H1 (cell line): ENCODE measurements around the gene TAMALIN. TPM values are rescaled to one million over a fixed set of nuclear protein-coding genes. Genes with fewer than 3 reads are reported as not detected.

Source experiments
- ASH2L ChIP-seq: fragments of 200-600, 300-600 bp; sonication (generic); IDR thresholded peaks from one replicate; pipeline ENCODE4 v1.7.1; 2017; ENCODE audit warnings: low read length
- BCL11A ChIP-seq, 2 experiments: IDR thresholded peaks; one replicate each; pipeline ENCODE4 v1.6.1; 2011; ENCODE audit warnings: low read depth in 2 of 2, low read length in 2 of 2, mild to moderate bottlenecking in 2 of 2
- BRCA1 ChIP-seq: IDR thresholded peaks from 2 replicates; pipeline ENCODE4 v1.6.1; 2012; ENCODE audit warnings: low read depth, low read length, improper control_type of control experiment
- CBX8 ChIP-seq: fragments of 300-800, 300-1000 bp; sonication (generic); IDR thresholded peaks from 2 replicates; pipeline ENCODE4 v1.7.1; 2016; ENCODE audit warnings: low read depth, low read length, borderline replicate concordance
- EZH2 ChIP-seq: fragments of 200-600 bp; sonication (generic); IDR thresholded peaks from 2 replicates; pipeline ENCODE4 v1.7.1; 2012; ENCODE audit warnings: low read depth, mild to moderate bottlenecking, moderate library complexity, low read length, inconsistent platforms; ENCODE audit not compliant: severe bottlenecking
- GABPA ChIP-seq: IDR thresholded peaks from 2 replicates; pipeline ENCODE4 v1.6.1; 2011; ENCODE audit warnings: mild to moderate bottlenecking, low read length, moderate library complexity, borderline replicate concordance; ENCODE audit not compliant: insufficient read depth
- GTF2F1 ChIP-seq: IDR thresholded peaks from 2 replicates; pipeline ENCODE4 v1.6.1; 2012; ENCODE audit warnings: low read depth, low read length, improper control_type of control experiment, borderline replicate concordance
- JUN ChIP-seq: IDR thresholded peaks from 2 replicates; pipeline ENCODE4 v1.6.1; 2011; ENCODE audit warnings: low read depth, mild to moderate bottlenecking, improper control_type of control experiment, low read length
- JUND ChIP-seq: IDR thresholded peaks from 2 replicates; pipeline ENCODE4 v1.6.1; 2011; ENCODE audit warnings: mild to moderate bottlenecking, improper control_type of control experiment, low read length
- RNF2 ChIP-seq: fragments of 200-900, 300-1000 bp; sonication (generic); IDR thresholded peaks from 2 replicates; pipeline ENCODE4 v1.7.1; 2016; ENCODE audit warnings: borderline replicate concordance, low read depth, mild to moderate bottlenecking, antibody characterized with exemption, low read length; ENCODE audit not compliant: poor library complexity, severe bottlenecking; ENCODE audit errors: missing control alignments
- SP2 ChIP-seq: IDR thresholded peaks from 2 replicates; pipeline ENCODE4 v1.6.1; 2012; ENCODE audit warnings: mild to moderate bottlenecking, low read length, inconsistent platforms
- TAF7 ChIP-seq: optimal IDR thresholded peaks from 2 replicates; pipeline ENCODE3; 2011; ENCODE audit warnings: low read depth, mild to moderate bottlenecking, inconsistent platforms, low read length, moderate library complexity, borderline replicate concordance
- TBP ChIP-seq: IDR thresholded peaks from 2 replicates; pipeline ENCODE4 v1.6.1; 2011; ENCODE audit warnings: low read depth, low read length, improper control_type of control experiment
- TCF12 ChIP-seq: IDR thresholded peaks from 2 replicates; pipeline ENCODE4 v1.6.1; 2011; ENCODE audit warnings: low read depth, mild to moderate bottlenecking, low read length
- TEAD4 ChIP-seq: IDR thresholded peaks from 2 replicates; pipeline ENCODE4 v1.6.1; 2012; ENCODE audit warnings: low read depth, low read length, inconsistent platforms, mixed read lengths
- YY1 ChIP-seq: IDR thresholded peaks from 2 replicates; pipeline ENCODE4 v1.6.1; 2011; ENCODE audit warnings: low read depth, mild to moderate bottlenecking, low read length
- polyA plus RNA-seq, 7 experiments: library from polyadenylated mRNA; depleted of rRNA in 3 of 7; stranded (reverse) in 5 of 7; unstranded in 2 of 7; fragments of >200 nt in 5 of 7; fragments of 200-250 nt in 2 of 7; gene quantifications; 1 replicate in 5 of 7; 2 replicates in 1 of 7; 4 replicates in 1 of 7; pipeline versions ENCODE4 v1.2.1 to v1.2.3, GENCODE V29; 2011 to 2013; ENCODE audit warnings: missing spikeins in 2 of 7, mixed read lengths in 2 of 7
- total RNA-seq: library from RNA; stranded (reverse); fragmentation: NEBNext Ultra II Directional; extraction: Animal tissue kit (Norgen Biotek cat#: 25700); gene quantifications from 2 replicates; pipeline ENCODE4 v1.2.1, GENCODE V29; 2021
- TF ChIP-seq, protein P1 (sequence below): IDR thresholded peaks from 2 replicates; pipeline ENCODE4 v1.6.1; 2012; ENCODE audit warnings: inconsistent platforms
- TF ChIP-seq, protein P2 (sequence below): IDR thresholded peaks from 2 replicates; pipeline ENCODE4 v1.6.1; 2012; ENCODE audit warnings: low read length, inconsistent platforms

Gene TAMALIN
- total and polyA plus RNA-seq, 2 of the 8 experiments (the other 6 are each of a cell fraction or from before 2014, with no cell fraction given): 2.6 to 4.9 TPM

DNA sequence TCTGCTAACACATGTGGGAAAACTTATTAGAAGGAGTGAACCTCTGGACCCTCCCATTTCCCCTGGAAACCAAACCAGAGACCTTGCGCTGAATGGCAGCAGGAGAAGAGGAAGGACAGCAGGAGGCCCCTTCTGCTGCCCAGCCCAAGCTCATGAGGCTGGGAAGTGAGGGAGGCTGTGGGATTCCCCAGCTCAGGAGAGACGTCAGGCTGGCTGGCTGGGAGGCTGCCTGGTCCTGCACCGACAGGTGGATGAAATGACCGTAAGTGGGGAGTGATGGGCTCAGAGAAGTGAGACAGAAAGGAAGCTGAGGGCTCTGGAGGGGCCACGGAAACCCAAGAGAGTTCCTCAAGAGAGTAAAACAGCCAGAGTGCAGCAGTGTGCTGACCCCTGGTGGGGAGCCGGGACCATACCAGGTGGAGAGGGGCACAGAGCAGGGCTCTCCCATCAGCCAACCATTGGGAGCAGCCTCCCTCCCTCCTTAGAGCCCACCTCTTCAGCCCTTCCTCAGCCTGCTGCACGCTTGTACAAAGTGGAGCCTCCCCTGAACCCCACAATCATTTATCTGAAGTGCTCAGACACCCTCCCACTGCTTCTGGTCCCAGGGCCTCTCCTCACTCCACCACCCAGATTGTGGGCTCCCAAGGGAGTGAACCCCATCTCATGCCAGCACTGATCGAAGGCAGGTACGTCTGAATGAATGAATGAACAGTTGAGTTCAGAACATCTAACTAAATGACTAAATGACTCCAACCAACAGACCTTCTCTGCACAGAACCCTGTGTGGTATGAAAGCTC is 14.0 kb downstream of the TAMALIN start (continued):
- TF ChIP-seq, protein P1, sequence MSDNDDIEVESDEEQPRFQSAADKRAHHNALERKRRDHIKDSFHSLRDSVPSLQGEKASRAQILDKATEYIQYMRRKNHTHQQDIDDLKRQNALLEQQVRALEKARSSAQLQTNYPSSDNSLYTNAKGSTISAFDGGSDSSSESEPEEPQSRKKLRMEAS: peak; percentile 45; the same call in 1 of the 2 replicates
- TF ChIP-seq BRCA1 (no peak), JUND (0 out of 2 replicates have a peak, but pooled peaks have one; percentile 43), RNF2 (no peak), ASH2L (peak; percentile 26), CBX8 (no peak), TAF7 (no peak), BCL11A (IDR thresholded peaks at IDR 0.05; ENCODE audit: low read depth in 2 of 2, low read length in 2 of 2) (no peak), JUN (no peak), GTF2F1 (no peak), TCF12 (0 out of 2 replicates have a peak, but pooled peaks have one; percentile 24), TBP (peak; percentile 42; the same call in 1 of the 2 replicates), EZH2 (no peak), SP2 (no peak), YY1 (no peak), GABPA (no peak), TEAD4 (no peak)
- TF ChIP-seq, protein P2, sequence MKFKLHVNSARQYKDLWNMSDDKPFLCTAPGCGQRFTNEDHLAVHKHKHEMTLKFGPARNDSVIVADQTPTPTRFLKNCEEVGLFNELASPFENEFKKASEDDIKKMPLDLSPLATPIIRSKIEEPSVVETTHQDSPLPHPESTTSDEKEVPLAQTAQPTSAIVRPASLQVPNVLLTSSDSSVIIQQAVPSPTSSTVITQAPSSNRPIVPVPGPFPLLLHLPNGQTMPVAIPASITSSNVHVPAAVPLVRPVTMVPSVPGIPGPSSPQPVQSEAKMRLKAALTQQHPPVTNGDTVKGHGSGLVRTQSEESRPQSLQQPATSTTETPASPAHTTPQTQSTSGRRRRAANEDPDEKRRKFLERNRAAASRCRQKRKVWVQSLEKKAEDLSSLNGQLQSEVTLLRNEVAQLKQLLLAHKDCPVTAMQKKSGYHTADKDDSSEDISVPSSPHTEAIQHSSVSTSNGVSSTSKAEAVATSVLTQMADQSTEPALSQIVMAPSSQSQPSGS: no peak
